ENCODE results near the gene NUDT14.

NUDT14 gene

DNA sequence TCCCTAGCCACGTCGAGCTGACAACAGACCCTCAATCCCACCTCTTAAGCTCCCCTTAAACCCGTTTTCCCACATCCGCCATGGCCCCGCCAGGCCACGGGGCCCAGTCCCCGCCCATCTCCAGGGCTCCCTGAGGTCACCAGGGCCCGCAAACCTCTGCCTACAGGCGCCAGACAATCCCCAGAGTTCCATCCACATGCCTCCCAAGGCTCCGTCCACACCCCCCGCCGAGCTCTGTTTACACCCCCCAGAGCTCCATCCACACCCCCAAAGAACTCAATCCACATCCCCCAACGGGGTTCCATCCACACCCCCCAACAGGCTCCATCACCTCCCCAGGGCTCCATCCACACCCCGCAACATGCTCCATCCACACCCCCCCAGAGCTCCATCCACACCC lies 21.8 kb downstream of the NUDT14 start:
- DNase-seq (ENCODE audit: low read depth in 2 of 3, low spot score in 1 of 3), result no peak

GRCh38 chr14:105158794-105159193 lies 22.3 kb downstream of the NUDT14 start:
- DNase-seq (ENCODE audit: low read depth in 2 of 3, low spot score in 1 of 3), result no peak

GRCh38 chr14:105157872-105158271 lies 23.2 kb downstream of the NUDT14 start:
- no peak for DNase-seq (ENCODE audit: low read depth in 2 of 3, low spot score in 1 of 3)

- no peak for DNase-seq (ENCODE audit: low read depth in 2 of 3, low spot score in 1 of 3)
These were observed 24.4 kb downstream of the NUDT14 start for GRCh38 chr14:105156414-105157375.

- DNase-seq (ENCODE audit: low read depth in 2 of 3, low spot score in 1 of 3), result no peak
These were observed 25.3 kb downstream of the NUDT14 start for GRCh38 chr14:105155681-105156413.

DNA sequence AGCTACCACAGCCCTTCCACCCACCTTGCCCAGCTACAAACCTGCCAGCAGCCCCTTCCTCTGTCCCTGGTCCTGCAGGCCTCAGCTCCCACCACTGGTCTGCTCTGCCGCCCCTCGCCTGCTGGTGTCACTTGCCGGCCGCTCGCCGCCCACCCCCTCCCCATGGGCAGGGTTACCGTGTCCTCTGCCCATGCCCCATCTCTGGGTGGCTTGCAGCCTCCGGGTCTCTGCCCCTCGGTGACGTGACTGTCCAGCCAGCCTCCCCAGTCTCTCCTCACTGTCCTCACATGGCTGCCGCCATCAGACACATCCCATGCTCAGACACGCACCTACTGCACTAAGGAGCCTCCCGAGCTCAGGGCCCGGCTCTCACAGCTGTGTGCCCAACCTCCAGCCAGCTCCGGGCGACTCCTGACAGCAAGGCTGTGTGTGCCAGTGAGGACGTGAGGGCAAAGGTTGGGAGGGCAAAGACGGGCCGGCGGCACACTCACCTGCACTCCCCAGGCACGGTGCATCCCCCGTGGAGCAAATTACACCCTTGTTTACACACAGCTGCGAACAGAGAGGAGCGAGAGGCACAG lies 26.0 kb downstream of the NUDT14 start:
- DNase-seq (ENCODE audit: low read depth in 2 of 3, low spot score in 1 of 3), result no peak

DNA sequence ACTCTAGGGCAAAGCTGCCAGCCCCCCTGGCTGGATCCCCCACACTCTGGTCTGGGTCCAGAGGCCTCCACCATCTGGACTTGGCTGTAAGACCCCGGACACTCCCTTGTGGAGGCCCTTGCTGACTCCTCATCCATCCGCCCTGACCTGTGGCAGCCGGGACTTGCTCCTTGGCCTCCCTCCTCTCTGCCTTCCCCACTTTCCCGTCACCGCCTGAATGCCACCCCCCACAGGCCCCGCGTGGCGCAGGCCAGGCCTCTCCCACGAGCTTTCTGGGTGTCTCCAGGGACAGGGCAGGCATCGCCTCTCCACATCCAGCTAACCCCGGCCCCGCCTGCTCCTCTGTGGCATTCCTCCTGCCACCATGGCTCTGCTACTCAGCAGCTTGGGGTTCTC lies 26.6 kb downstream of the NUDT14 start:
- no peak for DNase-seq (ENCODE audit: low read depth in 2 of 3, low spot score in 1 of 3)

- DNase-seq (ENCODE audit: low read depth in 2 of 3, low spot score in 1 of 3), result no peak
These were observed 27.2 kb downstream of the NUDT14 start for GRCh38 chr14:105153739-105154475.

- no peak for DNase-seq (ENCODE audit: low read depth in 2 of 3, low spot score in 1 of 3)
These were observed 27.8 kb downstream of the NUDT14 start for GRCh38 chr14:105153331-105153731.

DNA sequence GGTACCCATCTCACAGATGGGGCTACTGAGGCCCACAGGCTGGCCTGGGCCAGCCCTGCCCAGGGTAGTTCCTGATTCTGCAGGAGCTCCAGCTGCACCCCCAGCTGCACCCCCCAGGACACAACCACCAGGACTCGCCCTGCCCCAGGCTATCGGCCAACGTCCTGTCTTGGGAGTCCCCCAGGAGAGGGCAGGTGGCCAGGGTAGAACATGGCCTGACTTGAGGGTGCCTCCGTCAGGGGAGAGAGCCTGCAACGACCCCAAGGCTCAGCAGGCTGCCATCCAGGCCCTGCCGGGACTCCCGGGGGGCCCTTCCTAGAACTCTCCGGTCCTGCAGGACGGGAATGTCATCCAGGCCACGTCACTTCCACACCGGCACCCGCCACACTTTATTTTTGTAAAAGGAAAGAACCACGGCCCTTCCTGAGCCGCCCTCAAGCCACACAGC lies 28.3 kb downstream of the NUDT14 start:
- no peak for DNase-seq (ENCODE audit: low read depth in 2 of 3, low spot score in 1 of 3)

DNA sequence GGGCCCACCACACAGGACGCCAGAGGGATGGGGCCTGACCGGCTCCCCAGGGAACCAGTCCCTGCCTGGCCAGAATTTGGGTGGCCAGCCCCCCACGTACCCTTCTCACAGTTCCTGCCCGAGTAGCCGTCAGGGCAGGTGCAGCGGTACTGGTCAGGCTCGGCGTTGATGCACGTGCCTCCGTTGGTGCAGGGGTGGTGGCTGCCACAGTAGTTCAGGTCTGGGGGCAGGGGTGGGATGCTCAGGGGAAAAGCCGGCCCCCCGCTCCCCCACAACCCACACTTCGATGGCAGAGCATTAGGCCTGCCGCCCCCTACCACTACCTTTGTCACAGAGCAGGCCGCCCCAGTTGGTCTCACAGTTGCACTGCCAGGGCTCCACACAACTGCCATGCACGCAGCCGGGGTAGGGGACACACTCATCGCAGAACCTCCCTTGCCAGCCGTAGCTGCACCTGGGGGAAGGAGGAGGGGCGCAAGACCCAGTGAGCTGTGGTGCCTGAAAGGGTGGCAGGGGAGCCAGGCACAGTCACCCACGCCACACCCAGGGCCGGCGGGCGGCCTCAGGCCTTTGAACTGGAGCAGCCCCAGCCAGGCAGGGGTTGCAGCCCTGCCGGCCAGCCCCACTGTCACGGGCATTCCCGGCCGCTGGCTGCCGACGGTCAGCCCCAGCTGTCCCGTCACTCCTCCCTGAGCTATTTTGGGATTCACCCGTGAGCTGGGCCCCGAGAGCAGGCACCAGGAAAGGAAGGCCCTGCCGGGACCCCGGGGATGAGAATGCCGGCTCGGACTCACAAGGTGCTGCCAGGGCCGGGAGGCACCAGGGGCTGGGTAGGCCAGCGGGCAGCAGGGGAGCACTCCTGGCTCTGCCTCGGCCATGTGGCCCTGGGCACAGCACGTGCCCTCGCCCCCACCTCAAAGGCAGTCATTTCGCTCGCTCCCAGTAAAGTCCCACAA lies 29.0 kb downstream of the NUDT14 start:
- no peak for DNase-seq (ENCODE audit: low read depth in 2 of 3, low spot score in 1 of 3)

DNA sequence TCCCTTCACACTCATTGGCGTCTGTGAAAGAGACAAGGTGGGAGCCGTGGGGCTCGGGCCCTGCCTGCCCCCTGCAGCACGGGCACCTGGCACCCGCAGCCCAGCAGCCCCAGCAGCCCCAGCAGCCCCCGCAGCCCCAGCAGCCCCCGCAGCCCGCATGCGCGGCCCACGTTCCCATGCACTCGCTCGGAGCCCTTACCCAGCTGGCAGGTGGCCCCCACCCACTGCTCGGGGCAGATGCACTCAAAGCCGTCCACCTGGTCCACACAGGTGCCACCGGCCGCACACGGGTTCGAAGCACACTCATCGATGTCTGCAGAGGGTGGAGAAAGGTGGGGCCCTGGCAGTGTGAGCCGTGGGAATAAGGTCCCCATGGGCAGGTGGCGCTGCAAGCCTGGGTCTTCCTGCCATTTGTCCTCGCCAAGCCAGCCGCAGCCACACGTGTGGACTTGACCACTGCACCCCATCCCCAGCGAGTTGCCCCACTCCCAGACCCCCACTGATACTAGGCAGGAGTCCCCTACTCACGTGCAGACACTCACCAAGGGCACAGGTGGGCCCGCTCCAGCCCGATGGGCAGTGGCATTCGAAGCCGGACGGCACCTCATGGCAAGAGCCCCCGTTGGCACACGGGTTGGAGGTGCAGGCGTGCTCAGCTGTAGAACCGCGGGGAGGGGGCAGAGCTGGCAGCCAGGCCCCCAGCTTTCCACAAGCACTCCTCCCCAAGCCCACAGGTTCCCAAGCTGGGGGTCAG lies 29.9 kb downstream of the NUDT14 start:
- no peak for DNase-seq (ENCODE audit: low read depth in 2 of 3, low spot score in 1 of 3)

GRCh38 chr14:105150368-105151083 lies 30.6 kb downstream of the NUDT14 start:
- DNase-seq (ENCODE audit: low read depth in 2 of 3, low spot score in 1 of 3), result no peak

GRCh38 chr14:105150026-105150367 lies 31.1 kb downstream of the NUDT14 start:
- no peak for DNase-seq (ENCODE audit: low read depth in 2 of 3, low spot score in 1 of 3)

DNA sequence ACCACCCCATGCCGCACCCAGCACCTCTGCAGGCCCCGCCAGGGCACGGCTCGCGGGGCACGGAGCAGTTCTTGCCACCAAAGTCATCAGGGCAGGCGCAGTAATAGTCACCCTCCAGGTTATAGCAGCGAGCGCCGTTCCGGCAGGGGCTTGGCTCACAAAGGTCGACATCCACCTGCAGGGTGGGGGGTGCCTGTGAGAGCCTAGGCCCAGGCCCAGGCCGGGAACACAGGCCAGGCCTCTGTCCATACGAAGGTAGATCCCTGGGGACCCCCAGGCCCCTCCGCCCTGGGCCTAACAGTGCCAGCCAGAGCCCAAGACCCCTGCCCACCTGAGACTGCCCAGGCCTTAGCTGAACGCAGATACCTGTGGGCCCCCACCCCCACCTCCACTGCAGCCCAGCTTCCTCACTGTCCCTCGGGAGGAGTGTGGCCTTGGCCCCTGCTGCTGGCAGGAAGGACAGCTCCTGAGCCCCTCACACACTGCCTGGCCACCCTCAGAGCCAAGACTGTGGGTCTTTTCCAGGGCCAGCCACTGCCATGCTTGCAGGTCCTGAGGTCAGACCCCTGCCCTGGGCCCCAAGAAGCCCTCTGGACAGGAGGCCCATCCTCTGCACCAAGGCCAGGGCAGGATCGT lies 31.8 kb downstream of the NUDT14 start:
- no peak for DNase-seq (ENCODE audit: low read depth in 2 of 3, low spot score in 1 of 3)

GRCh38 chr14:105148604-105149145 lies 32.4 kb downstream of the NUDT14 start:
- no peak for DNase-seq (ENCODE audit: low read depth in 2 of 3, low spot score in 1 of 3)

GRCh38 chr14:105147671-105148603 lies 33.2 kb downstream of the NUDT14 start:
- no peak for DNase-seq (ENCODE audit: low read depth in 2 of 3, low spot score in 1 of 3)

All from stimulated activated CD4-positive, alpha-beta T cell treated with anti-CD3 and anti-CD28 coated beads, Interleukin-12 subunit alpha, Interleukin-12 subunit beta, amount 100 ng/mL, for 48 hours (primary cell).